HG02943 (cell line): ENCODE results near the gene RPP30.

Experiments used
- ATAC-seq: cut with Tn5 transposase; IDR thresholded peaks from one replicate; pipeline ENCODE4 v1.9.1; 2021; ENCODE audit warnings: mild to moderate bottlenecking, low read depth, moderate library complexity; ENCODE audit not compliant: unreplicated experiment

Gene RPP30

DNA sequence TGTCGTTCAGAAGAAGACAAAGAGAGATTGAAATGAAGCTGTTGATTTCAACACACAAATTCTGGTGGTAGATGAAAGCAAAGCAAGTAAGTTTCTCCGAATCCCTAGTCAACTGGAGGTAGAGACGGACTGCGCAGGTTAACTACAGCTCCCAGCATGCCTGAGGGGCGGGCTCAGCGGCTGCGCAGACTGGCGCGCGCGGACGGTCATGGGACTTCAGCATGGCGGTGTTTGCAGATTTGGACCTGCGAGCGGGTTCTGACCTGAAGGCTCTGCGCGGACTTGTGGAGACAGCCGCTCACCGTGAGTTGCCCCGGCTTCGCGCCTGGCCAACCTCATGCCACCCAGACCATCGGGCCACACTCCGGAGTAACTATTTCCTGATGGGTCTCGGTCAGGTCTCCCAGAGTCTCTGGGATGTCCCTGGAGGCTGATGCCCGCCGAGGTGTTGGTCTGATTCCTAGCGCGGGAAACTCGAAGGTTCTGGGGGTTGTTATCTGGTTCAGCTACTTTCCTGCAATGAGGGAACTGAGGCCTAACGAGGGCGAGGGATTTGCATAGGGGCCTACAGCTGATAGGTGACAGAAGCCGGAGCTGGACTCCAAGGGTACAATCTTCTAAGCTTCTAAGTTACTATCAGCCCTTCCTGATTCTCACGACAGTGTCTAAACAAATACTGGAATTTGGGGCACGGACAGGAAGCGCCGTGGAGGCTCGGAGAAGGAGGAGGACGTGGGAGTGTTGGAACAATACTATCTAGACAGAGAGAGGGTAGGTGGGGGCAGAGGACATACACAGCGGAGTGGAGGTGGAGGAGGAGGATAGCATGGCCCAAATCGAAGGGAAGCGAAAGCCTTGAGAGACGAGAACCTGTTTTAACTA, at the start of gene RPP30:
RPP30 (plus strand) TSS at position 209 of the 882 bp plus-strand sequence; CDS start at position 222, 13 bp downstream.
- peak; percentile 99 for ATAC-seq

- ATAC-seq, result no peak
These were observed 49.3 kb upstream of the RPP30 start for GRCh38 chr10:90822508-90822907.

GRCh38 chr10:90832111-90832510, 39.7 kb upstream of the RPP30 start:
- no peak for ATAC-seq

DNA sequence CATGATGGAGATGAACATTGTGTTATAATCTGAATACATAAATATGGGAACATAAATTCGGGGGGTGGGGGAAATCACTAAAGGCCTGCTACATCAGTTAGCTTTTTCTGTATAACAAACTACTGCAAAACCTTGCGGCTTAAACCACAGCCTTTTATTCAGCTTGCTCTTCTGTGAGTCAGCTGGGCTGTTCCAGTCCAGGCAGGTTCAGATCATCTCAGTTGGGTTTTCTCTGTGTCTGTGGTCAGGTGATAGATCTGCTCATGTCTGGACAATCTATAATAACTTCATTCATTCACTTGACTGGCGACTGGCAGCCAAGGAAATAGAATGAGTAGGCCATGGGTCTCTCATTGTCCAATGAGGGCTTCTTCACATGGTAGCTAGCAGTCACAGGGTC, 37.4 kb upstream of the RPP30 start:
- ATAC-seq, result no peak

GRCh38 chr10:90837486-90837885, 34.3 kb upstream of the RPP30 start:
- ATAC-seq, result no peak

DNA sequence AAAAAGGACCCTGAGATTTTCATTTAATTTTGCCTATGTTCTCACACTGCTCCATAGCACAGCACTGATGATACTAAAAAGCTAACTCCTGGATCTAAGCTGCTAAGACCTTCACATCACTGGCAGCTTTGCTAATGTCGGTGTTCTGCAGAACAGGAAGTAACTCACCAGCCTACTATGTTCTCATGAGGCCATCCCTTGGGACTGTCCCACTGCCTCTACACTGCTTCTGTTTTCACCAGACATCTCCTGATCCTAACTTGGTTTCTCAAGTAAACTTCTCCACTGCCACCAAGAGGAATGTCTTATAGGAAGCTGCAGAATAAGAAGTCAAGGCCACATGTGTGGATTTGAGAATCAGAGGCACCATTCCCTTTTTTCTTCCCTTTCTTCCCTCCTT, 29.0 kb upstream of the RPP30 start:
- ATAC-seq, result no peak

DNA sequence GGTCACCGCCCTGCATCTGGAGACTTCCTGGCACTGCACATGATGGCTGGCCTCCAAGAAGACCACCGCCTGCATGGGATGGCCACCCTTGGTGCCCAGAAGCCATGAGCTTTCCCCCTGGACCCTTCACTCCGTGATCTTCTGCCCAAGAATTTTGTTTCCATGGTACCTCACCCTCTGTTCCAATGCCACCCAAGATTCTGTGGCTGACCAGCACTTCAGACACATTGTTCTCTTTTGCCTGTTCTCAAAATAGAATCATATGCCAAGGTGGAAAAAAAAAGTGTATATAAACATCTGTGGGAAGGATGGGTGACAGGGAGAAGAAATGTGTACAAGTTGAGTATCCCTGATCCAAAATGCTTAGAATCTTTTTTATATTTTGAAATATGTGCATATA, 26.0 kb upstream of the RPP30 start:
- ATAC-seq, result no peak

DNA sequence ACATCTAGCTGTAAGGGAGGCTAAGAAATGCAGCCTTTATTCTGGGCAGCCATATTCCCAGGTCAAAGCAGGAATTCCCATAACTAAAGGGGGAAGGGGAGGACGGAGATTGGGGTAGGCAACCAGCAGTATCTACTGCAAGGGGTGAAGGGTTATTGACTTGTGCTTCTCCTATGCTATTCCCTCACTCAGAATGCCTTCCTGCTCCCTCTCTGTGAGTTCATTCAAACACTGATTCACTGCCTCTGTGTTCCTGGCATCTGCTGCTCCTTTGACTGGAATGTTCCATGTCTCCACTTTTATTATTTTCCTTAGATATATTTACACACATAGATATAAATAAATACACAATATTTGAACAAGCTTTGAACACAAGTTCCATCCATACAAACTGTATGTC, 25.0 kb upstream of the RPP30 start:
- ATAC-seq, result no peak

GRCh38 chr10:90847436-90847835, 24.3 kb upstream of the RPP30 start:
- ATAC-seq, result no peak

- no peak for ATAC-seq
These were observed 21.6 kb upstream of the RPP30 start for GRCh38 chr10:90849956-90850749.

GRCh38 chr10:90855126-90855525, 16.6 kb upstream of the RPP30 start:
- ATAC-seq, result no peak

DNA sequence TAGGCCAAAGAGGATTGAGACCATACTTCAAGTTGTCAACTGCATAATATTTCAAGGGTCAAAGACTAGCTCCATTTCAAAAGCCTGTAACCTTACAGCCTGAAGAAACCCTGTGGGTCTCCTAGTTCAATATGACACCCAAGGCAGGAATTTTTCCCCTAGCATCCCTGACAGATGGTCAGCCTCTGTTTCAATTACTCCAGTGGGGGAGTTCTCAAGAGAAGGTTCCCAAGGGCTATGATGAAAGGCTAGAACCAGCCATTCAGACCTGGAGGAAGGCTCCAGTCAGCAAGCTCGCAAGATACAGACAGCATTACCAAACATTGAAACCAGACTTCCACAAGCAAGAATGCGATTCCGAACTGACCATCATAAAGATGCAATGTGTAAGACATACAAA, 15.5 kb upstream of the RPP30 start:
- no peak for ATAC-seq

DNA sequence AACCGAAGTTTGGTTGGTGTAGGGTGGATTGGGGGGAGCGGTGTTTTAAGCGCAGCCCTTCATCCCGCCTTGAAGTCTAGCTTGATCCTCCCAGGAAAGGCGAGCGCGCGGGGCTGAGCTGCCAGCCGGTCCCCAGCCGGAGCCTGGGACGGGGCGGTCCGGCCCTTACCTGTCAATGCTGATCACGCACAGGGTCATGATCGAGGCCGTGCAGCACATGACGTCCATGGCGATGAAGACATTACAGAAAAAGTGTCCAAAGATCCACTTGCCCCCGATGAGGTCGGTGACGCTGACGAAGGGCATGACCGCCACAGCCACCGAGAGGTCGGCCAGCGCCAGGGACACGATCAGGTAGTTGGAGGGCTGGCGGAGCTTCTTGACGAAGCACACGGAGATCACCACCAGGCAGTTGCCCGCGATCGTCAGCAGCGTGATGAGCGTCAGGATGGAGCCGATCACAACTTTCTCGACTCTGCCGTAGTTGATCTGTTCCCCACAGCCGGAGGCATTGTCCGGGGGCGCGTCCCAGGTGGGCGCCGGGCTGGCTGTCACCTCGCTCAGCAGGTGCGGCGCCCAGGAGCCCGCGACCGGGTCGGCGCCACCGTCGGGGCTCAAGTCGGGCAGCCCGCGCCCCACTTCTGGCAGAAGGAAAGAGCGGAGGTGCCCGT, 14.7 kb upstream of the RPP30 start:
- no peak for ATAC-seq

- ATAC-seq, result no peak
These were observed 13.9 kb upstream of the RPP30 start, which contains the start of gene HTR7 for GRCh38 chr10:90857635-90858460. Gene HTR7, minus strand, starts transcription at chr10:90858039. Its CDS starts 368 bp downstream, at chr10:90857671.

DNA sequence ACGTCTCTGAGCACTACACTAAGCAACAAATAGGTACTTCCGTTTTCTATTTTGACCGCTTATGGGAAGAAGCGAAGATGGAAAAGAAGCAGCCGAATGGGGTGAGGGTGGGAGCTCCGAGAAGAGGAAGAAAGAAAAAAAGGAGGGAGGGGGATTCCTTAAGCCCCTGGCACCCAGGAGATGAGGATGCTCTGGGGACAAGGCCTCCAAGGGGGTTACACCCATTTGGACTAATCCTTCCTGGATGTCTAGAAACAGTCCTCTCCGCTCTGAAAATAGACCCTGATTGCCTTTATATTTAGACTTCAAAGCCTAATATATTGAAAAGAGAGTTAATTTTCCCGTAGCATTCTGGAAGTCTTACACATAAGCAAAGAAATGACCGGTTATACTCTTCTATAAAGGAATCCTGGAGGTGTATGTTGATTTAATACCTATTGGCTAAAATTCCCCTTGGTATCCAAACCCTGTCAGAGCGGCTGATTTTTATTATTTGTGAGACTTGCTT, 13.3 kb upstream of the RPP30 start:
- ATAC-seq, result no peak

GRCh38 chr10:90859321-90859751, 12.4 kb upstream of the RPP30 start:
- ATAC-seq, result no peak

GRCh38 chr10:90860790-90861189, 11.0 kb upstream of the RPP30 start:
- ATAC-seq, result no peak

DNA sequence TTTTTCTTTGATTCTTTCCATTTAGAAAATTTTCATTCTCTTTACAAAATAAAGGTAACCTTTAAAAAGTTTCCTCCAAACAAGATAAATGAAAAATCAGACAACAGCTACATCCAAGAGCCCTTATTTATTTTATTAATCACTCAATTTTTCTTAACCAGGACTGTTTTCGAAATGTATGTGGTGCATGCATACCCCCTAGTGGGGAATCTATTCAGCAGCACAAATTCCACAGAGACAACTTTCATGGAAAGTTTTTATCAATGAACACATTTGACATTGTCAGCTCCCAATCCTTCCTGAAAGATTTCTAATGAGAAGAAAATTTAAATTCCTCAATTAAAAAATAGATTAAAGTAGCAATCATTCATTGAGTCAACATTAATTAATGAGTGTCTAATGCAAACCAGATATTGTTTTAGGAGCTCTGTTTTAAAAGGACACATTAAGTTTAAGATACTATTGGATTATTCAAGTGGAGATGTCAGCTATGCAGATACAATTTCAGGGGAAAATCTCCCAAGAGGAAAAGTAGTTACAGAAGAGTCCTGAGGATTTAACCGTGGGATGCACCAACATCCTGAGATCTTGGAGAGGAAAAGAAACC, 8.8 kb upstream of the RPP30 start:
- ATAC-seq, result no peak

DNA sequence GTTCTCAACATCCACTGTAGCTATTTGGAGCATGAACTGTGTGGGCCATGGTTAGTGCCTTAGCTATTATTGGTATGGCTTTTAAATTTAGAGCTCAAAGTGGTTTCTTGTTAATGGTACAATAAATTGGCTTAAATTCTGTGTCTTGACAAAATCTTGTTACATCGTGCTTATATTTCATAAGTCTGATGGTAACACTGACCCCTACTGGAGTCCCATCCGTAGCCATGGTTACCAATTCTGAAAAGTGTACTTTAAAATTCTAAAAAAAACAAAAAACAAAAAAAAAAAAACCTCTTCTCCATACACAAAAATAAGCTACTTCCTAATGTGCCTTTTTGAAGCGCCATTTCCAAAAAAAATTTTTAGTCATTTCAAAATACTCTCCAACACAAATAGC, 6.4 kb upstream of the RPP30 start:
- ATAC-seq, result no peak
